Limb (tissue), 2 donors: Measurements from ENCODE around the gene TCP11L2.

Source experiments
- DNase-seq, 2 donors: peaks; one replicate each; pipeline ENCODE4 v3.0.0-alpha.2; 2016; ENCODE audit errors: extremely low spot score in 2 of 2

Gene TCP11L2

GRCh38 chr12:106302401-106303201 is at the start of gene TCP11L2:
TCP11L2 (plus strand) TSS chr12:106302733; CDS start chr12:106311076, 8,343 bp downstream.
- peak; percentile 83 to 93 for DNase-seq

DNA sequence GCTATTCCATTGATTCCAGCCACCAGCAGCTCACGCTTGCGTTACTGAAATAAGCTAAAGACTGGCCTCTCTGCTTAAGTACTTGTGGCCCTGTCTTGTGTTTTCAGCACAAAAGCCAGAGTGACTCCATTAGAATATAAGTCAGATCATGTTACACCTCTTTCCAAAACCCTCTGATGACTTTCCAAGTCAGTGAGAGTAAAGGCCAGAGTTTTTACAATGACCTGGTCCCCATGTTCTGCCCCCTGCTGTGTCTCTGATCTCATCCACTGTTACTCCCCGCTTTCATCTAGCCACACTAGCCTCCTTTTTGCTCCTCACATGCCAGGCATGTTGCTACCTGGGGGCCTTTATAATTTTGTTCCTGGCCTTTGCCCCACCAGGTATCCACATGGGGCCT is 47.8 kb upstream of the TCP11L2 start:
- DNase-seq = no peak

- DNase-seq = no peak
Observed at GRCh38 chr12:106255493-106255892, 47.0 kb upstream of the TCP11L2 start.

- no peak for DNase-seq
Observed at GRCh38 chr12:106255952-106256351, 46.6 kb upstream of the TCP11L2 start.

DNA sequence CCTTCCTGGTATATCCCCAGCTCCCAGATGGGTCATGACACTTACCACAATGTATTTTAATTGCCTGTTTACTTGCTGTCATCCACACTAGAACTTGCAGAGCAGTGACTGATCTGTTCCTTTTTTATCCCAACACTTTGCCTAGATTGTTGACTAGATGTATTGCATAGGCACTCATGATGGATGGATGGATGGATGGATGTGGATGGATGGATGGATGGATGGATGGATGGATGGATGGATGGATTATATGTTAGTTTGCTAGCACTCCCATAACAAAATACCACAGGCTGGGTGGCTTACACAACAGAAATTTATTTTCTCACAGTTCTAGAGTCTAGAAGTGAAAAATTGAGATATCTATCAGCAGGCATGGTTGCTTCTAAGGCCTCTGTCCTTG is 46.0 kb upstream of the TCP11L2 start:
- no peak for DNase-seq

- DNase-seq = no peak
Observed at GRCh38 chr12:106258226-106258625, 44.3 kb upstream of the TCP11L2 start.

DNA sequence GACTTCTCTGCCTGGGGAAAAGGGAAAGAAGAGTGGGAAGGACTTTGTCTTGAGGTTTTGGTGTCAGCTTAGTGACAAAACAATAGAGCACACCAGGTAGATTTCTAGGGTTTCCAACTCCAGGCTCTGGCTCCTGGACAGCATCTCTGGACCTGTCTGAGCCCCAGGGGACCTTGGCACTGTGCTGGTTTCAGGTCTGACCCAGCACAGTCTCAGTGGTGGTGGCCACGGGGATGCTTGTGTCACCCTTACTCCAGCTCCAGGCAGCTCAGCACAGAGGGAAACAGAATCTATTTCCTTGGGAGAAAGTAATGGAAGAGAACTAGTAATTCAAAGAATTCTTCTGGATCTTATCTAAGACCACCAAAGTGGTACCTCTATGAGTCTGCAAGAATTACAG is 43.6 kb upstream of the TCP11L2 start:
- DNase-seq = no peak

GRCh38 chr12:106265116-106265515 is 37.4 kb upstream of the TCP11L2 start:
- DNase-seq = no peak

DNA sequence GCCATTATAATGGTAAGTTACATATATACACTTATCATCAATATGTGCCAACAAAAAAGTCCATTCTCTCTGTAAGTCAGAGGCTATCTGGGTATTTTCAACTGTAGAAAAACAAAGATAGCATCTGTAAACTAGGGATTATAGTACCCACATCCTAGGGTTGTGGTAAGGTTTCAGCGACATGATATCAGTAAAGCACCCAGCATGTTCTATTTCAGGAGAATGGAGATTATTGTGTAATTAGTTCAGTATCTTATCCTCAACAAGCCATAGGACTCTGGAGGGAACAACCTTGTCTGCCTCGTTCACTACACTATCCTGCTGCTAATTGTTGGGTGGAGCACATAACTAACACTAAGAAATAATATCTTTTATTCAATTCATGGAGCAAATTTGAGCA is 35.0 kb upstream of the TCP11L2 start:
- no peak for DNase-seq

- no peak for DNase-seq
Observed at GRCh38 chr12:106269150-106269771, 33.3 kb upstream of the TCP11L2 start.

DNA sequence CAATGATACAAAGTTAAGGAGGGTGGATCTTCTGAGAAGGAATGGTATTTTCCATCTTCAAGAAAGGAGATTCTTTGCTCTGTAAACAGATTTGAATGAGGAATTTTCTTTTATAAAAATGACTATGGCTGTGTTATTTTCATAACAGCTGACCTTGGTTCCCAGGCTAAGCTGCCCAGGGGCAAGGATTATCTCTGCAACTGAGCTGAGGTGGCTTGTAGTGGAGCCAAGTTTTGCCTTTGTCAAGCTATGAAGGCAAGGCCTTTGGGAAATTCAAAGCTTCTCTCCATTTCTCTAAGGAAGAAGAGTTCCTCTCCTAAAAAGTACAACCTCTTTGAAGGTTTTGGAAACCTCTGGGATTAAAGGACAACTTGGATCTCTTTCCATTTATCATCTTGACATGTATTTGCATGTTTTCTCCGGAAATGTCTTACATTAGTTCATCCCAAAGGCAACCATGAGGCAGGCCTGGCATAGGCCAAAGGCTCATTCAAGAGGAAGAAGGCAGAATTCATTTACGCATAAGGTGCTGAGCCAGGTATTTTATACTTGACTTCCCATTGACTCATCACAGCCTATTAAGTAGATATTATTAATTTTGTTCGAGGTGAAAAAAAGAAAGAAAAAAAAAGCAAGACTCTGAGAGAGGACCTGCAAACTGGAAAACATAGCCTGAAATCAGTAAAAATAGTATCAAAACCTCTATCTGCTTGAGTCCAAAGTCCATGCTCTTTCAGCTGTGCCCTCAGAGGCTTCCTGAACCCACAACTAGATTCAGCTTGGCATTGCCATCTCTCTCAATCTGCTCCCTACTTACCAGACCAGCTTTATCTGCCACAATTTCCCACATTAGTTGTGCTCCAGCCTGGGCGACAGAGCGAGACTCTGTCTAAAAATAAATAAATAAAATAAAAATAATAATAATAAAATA is 30.7 kb upstream of the TCP11L2 start:
- no peak for DNase-seq

- DNase-seq = no peak
Observed at GRCh38 chr12:106273491-106273890, 29.0 kb upstream of the TCP11L2 start.

GRCh38 chr12:106274012-106274411 is 28.5 kb upstream of the TCP11L2 start:
- no peak for DNase-seq

DNA sequence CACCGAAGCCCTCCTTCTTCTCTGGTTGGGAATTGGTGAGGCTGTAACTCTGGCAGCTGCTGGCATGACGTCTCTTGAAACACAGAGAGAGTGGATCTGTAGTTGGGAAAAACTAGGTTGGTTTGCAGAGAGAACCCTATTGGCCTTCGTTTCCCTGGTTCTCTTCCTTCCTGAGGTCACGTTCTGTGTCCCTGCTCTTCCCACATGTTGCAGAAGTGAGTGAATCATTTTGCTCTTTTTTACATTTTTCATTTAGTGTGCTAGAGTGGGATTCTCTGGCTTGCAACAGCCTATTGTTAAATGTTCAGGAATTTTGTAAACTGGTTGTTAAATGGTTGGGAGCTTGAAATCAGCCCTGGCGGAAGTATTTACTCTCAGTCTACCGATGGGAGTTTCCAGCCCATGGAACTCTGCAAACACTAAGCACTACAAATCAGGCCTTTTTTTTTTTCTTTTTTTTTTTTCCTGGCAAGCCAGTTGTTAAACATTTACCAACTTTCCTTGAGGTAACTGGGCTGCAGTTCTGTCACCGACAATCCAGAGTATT is 27.9 kb upstream of the TCP11L2 start:
- DNase-seq = no peak

GRCh38 chr12:106275458-106275857 is 27.1 kb upstream of the TCP11L2 start:
- no peak for DNase-seq

DNA sequence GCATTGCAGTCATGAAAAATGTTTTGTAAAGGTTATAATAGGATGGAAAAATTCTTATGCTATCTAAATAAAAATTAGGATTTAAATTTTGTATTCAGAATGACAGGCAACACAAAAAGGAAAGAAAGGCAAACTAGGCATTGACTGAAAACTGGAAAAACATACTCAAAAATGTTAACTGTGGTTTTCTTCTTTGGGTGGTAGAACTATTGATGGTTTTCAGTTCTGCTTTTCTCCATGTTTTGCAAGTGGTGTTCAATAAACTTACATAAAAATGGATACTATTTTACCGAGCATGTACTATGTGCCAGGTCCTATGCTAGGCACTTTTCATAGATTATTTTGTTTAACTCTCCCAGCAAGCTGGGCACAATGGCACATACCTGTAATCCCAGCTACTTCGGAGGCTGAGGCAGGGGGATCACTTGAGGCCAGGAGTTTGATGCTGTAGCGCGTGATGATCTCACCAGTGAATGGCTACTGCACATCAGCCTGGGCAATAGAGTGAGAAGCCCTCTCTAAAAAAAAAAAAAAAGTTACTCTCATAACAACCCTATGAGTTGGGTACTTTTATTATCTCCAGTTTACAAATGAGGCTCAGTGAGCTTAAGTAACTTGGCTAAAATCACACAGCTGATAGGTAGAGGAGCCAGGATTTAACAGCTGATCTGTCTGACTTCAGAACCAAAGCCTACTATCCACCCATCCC is 26.3 kb upstream of the TCP11L2 start:
- DNase-seq = no peak

DNA sequence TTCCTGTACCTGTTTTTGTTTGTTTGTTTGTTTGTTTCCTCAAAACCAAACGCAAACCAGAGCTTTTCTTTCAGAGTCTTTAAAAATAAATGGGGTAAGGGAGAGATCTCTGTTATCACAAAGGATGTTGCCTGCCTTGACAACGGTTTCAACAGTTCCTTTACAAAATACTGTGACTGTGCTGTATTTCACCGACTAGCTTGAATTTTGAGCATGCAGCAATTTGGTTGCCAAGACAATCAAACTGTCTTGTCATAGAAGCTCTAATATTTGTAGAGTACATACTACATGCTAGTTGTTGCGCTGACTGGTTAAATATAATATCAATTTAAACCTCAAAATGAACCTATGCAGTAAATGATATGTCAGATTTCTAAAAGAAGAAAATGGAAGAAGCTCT is 22.4 kb upstream of the TCP11L2 start:
- no peak for DNase-seq

- DNase-seq = no peak
Observed at GRCh38 chr12:106281056-106281782, 21.3 kb upstream of the TCP11L2 start.

DNA sequence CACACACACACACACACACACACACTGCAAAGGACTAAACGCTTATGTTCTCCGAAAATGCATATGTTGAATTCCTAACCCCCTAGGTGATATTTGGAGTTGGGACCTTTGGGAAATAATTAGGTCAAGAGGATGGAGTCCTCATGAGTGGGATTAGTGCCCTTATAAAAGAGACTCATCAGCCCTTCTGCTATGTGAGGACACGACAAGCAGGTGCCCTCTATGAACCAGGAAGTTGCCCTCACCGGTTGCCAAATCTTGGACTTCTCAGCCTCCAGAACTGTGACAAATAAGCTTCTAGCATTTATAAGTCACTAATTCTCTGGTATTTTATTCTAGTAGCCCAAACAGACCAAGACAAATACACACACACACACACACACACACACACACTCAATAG is 20.7 kb upstream of the TCP11L2 start:
- no peak for DNase-seq

- DNase-seq = no peak
Observed at GRCh38 chr12:106282457-106283097, 20.0 kb upstream of the TCP11L2 start.
